ENCODE measurements around the gene ZBTB1. TPM values are rescaled to one million over a fixed set of nuclear protein-coding genes. Genes with fewer than 3 reads are reported as not detected.
"Not testable (repeated sequence)": the region's sequence is repeated elsewhere in the genome, so short reads cannot be mapped to it uniquely, and the experiment has no call there.

Gene ZBTB1
- total RNA-seq, 1 donor, result 67.7 TPM

GRCh38 chr14:64515053-64515452, 10.5 kb downstream of the ZBTB1 start:
- peaks cover 13% of the 10 kb centered on the region for H3K4me1 ChIP-seq (ENCODE audit: insufficient read depth, low read length)
- H4K20me1 ChIP-seq (ENCODE audit: insufficient read depth, low read length), result peaks cover 81% of the 10 kb centered on the region
- no peak overlapping the region for H2AFZ ChIP-seq (ENCODE audit: low read length)
- no peak overlapping the region for H3K4me2 ChIP-seq (ENCODE audit: insufficient read depth, low read length)
- H3K79me2 ChIP-seq (ENCODE audit: insufficient read depth, low read length), result peaks cover 97% of the 10 kb centered on the region
- no peak for TF ChIP-seq CTCF (IDR thresholded peaks at IDR 0.05; ENCODE audit: extremely low read depth, low read depth, low read length)
- no peak for DNase-seq (ENCODE audit: insufficient read length, low spot score, missing footprints)
- H3K4me3 ChIP-seq (ENCODE audit: insufficient read depth, low read length), result no peak overlapping the region
- no peaks in the 10 kb centered on the region for H3K27me3 ChIP-seq (ENCODE audit: insufficient read depth, low read length)
- no peaks in the 10 kb centered on the region for H3K9me3 ChIP-seq (ENCODE audit: low read depth, low read length)
- H3K36me3 ChIP-seq (ENCODE audit: insufficient read depth, low read length), result peaks cover 7% of the 10 kb centered on the region
- no peak overlapping the region for H3K27ac ChIP-seq (ENCODE audit: low read depth, low read length)

GRCh38 chr14:64516969-64517368, 12.4 kb downstream of the ZBTB1 start:
- H3K79me2 ChIP-seq (ENCODE audit: insufficient read depth, low read length), result peaks cover 97% of the 10 kb centered on the region
- TF ChIP-seq CTCF (IDR thresholded peaks at IDR 0.05; ENCODE audit: extremely low read depth, low read depth, low read length), result no peak
- H3K4me3 ChIP-seq (ENCODE audit: insufficient read depth, low read length), result no peak overlapping the region
- H3K4me2 ChIP-seq (ENCODE audit: insufficient read depth, low read length), result no peak overlapping the region
- H3K36me3 ChIP-seq (ENCODE audit: insufficient read depth, low read length), result peaks cover 7% of the 10 kb centered on the region
- no peaks in the 10 kb centered on the region for H3K9me3 ChIP-seq (ENCODE audit: low read depth, low read length)
- peaks cover 80% of the 10 kb centered on the region for H4K20me1 ChIP-seq (ENCODE audit: insufficient read depth, low read length)
- no peak overlapping the region for H2AFZ ChIP-seq (ENCODE audit: low read length)
- peaks cover 9% of the 10 kb centered on the region for H3K4me1 ChIP-seq (ENCODE audit: insufficient read depth, low read length)
- no peak for DNase-seq (ENCODE audit: insufficient read length, low spot score, missing footprints)
- no peaks in the 10 kb centered on the region for H3K27me3 ChIP-seq (ENCODE audit: insufficient read depth, low read length)
- H3K27ac ChIP-seq (ENCODE audit: low read depth, low read length), result no peak overlapping the region

- not testable (repeated sequence) for H3K4me3 ChIP-seq (ENCODE audit: insufficient read depth, low read length); DNase-seq (ENCODE audit: insufficient read length, low spot score, missing footprints); H3K27ac ChIP-seq (ENCODE audit: low read depth, low read length); H3K9me3 ChIP-seq (ENCODE audit: low read depth, low read length); H3K27me3 ChIP-seq (ENCODE audit: insufficient read depth, low read length); H2AFZ ChIP-seq (ENCODE audit: low read length); H3K4me1 ChIP-seq (ENCODE audit: insufficient read depth, low read length); H3K4me2 ChIP-seq (ENCODE audit: insufficient read depth, low read length)
- Histone ChIP-seq H3K79me2 (ENCODE audit: insufficient read depth, low read length) (peaks cover 97% of the 10 kb centered on the region), H4K20me1 (ENCODE audit: insufficient read depth, low read length) (peaks cover 80% of the 10 kb centered on the region), H3K36me3 (ENCODE audit: insufficient read depth, low read length) (peaks cover 14% of the 10 kb centered on the region)
Observed at GRCh38 chr14:64517667-64518066, 13.1 kb downstream of the ZBTB1 start.

GRCh38 chr14:64518229-64518628, 13.7 kb downstream of the ZBTB1 start:
- peaks cover 97% of the 10 kb centered on the region for H3K79me2 ChIP-seq (ENCODE audit: insufficient read depth, low read length)
- TF ChIP-seq CTCF (IDR thresholded peaks at IDR 0.05; ENCODE audit: extremely low read depth, low read depth, low read length), result no peak
- H3K4me1 ChIP-seq (ENCODE audit: insufficient read depth, low read length), result peaks cover 9% of the 10 kb centered on the region
- no peak overlapping the region for H2AFZ ChIP-seq (ENCODE audit: low read length)
- peaks cover 80% of the 10 kb centered on the region for H4K20me1 ChIP-seq (ENCODE audit: insufficient read depth, low read length)
- H3K4me2 ChIP-seq (ENCODE audit: insufficient read depth, low read length), result no peak overlapping the region
- no peaks in the 10 kb centered on the region for H3K27me3 ChIP-seq (ENCODE audit: insufficient read depth, low read length)
- no peak overlapping the region for H3K27ac ChIP-seq (ENCODE audit: low read depth, low read length)
- no peak overlapping the region for H3K4me3 ChIP-seq (ENCODE audit: insufficient read depth, low read length)
- peaks cover 19% of the 10 kb centered on the region for H3K36me3 ChIP-seq (ENCODE audit: insufficient read depth, low read length)
- no peaks in the 10 kb centered on the region for H3K9me3 ChIP-seq (ENCODE audit: low read depth, low read length)
- no peak for DNase-seq (ENCODE audit: insufficient read length, low spot score, missing footprints)

Data from osteoblast (primary cell).